ENCODE data around the gene AFG1L.

DNA sequence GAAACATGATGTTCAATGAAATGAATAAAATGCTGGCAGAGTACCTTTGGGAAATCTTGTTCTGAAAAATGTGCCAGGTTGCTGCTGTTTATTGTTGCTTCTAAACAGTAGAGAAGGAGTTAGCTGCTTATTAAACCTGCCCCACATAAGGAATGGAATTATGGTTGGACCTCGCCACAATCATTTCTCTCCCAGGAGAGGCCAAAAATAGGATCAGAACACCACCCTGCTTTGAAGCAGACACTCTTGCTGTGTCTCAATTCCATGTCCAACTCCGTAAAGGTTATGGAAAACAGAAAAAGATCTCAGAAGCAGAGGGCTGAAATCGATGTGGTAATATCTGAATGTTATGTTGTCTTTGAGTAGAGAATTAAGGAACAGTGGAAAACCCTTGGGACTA, 27.9 kb downstream of the AFG1L start:
- no peak for TF ChIP-seq POLR2A (IDR thresholded peaks at IDR 0.05)
- TF ChIP-seq CTCF (IDR thresholded peaks at IDR 0.05 in 8 of 11, conservative IDR thresholded peaks at IDR 0.05 in 3 of 11) = no peak

Data from spleen (tissue), 7 donors.